Vagina (tissue), 2 donors: ENCODE measurements around the gene TTC32.

ENCODE experiments used
- POLR2A ChIP-seq, 2 donors: fragments of 450-650 bp; IDR thresholded peaks; one replicate each; pipeline ENCODE4 v1.6.1; 2017; ENCODE audit warnings: antibody characterized with exemption in 2 of 2, mild to moderate bottlenecking in 2 of 2, moderate library complexity in 2 of 2
- POLR2AphosphoS5 ChIP-seq, 2 donors: sonication (generic); formaldehyde crosslinking; IDR thresholded peaks; one replicate each; pipeline ENCODE4 v1.9.0; 2017; ENCODE audit warnings: antibody characterized with exemption in 2 of 2, mild to moderate bottlenecking in 2 of 2, low read depth in 1 of 2; ENCODE audit not compliant: insufficient read depth in 1 of 2
- TF ChIP-seq, protein P1 (sequence below), 3 experiments: fragments of 450-650 bp in 2 of 3; fragments of 200-600 bp in 1 of 3; sonication (generic) in 1 of 3; IDR thresholded peaks; one replicate each; pipeline ENCODE4 v1.5.1; 2017 to 2019; ENCODE audit warnings: antibody characterized with exemption in 3 of 3, mild to moderate bottlenecking in 2 of 3, moderate library complexity in 2 of 3

DNA sequence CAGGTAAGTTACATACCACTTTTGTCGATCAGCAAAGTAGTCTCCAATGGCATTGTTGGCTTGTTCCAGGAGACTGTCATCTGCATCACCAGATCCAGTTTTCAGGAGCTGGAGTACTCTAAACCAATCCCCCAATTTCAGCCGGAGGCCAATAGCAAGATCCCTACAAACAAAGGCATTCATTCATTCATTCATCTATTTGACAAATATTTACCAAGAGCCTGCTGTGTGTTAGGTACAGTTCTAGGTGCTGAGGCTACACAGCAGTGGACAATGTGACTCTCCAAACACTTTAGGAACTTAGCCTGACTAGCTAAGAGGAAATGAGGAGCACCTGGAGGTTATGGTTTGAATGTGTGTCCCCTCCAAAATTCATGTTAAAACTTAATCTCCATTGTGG, 34.4 kb upstream of the TTC32 start:
- TF ChIP-seq, protein P1, sequence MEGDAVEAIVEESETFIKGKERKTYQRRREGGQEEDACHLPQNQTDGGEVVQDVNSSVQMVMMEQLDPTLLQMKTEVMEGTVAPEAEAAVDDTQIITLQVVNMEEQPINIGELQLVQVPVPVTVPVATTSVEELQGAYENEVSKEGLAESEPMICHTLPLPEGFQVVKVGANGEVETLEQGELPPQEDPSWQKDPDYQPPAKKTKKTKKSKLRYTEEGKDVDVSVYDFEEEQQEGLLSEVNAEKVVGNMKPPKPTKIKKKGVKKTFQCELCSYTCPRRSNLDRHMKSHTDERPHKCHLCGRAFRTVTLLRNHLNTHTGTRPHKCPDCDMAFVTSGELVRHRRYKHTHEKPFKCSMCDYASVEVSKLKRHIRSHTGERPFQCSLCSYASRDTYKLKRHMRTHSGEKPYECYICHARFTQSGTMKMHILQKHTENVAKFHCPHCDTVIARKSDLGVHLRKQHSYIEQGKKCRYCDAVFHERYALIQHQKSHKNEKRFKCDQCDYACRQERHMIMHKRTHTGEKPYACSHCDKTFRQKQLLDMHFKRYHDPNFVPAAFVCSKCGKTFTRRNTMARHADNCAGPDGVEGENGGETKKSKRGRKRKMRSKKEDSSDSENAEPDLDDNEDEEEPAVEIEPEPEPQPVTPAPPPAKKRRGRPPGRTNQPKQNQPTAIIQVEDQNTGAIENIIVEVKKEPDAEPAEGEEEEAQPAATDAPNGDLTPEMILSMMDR (IDR thresholded peaks at IDR 0.05): no peak
- TF ChIP-seq POLR2A (IDR thresholded peaks at IDR 0.05) (no peak), POLR2AphosphoS5 (IDR thresholded peaks at IDR 0.05; ENCODE audit: insufficient read depth in 1 of 2, low read depth in 1 of 2) (no peak)
